Testis (tissue), 3 donors: ENCODE data around the gene CEACAM16. TPM values are rescaled to one million over a fixed set of nuclear protein-coding genes. Genes with fewer than 3 reads are reported as not detected.

Experiments used
- DNase-seq: peaks from one replicate; pipeline ENCODE4 v3.0.0-alpha.2; 2019
- H3K27ac ChIP-seq, 2 donors: fragments of 200-600 bp; sonication (generic); one replicate each; pipeline ENCODE4 v1.5.1; 2019
- H3K27me3 ChIP-seq: fragments of 200-600 bp; sonication (generic); one replicate; pipeline ENCODE4 v1.5.1; 2019
- H3K36me3 ChIP-seq: fragments of 200-600 bp; sonication (generic); one replicate; pipeline ENCODE4 v1.5.1; 2017; ENCODE audit warnings: low read depth; ENCODE audit errors: missing control alignments
- H3K4me1 ChIP-seq: fragments of 200-600 bp; sonication (generic); one replicate; pipeline ENCODE4 v1.5.1; 2019
- H3K4me3 ChIP-seq, 2 donors: fragments of 200-600 bp; sonication (generic); one replicate each; pipeline ENCODE4 v1.5.1; 2017 to 2019
- H3K9me3 ChIP-seq: fragments of 200-600 bp; sonication (generic); one replicate; pipeline ENCODE4 v1.5.1; 2017
- CTCF ChIP-seq, 3 experiments: fragments of 450-650 bp in 2 of 3; fragments of 200-600 bp in 1 of 3; sonication (generic) in 1 of 3; IDR thresholded peaks; one replicate each; pipeline ENCODE4 v1.5.1; 2016 to 2019; ENCODE audit warnings: antibody characterized with exemption in 3 of 3, mild to moderate bottlenecking in 2 of 3, moderate library complexity in 1 of 3
- POLR2A ChIP-seq: fragments of 450-650 bp; IDR thresholded peaks from one replicate; pipeline ENCODE4 v1.6.1; 2017; ENCODE audit warnings: antibody characterized with exemption, mild to moderate bottlenecking, moderate library complexity
- WGBS, 2 donors: methylation state at CpG; one replicate each; pipeline ENCODE4 v1.1.5; 2018; 5-methylcytosine and 5-hydroxymethylcytosine counted together
- intact Hi-C: fragments of 100-400 bp; cut with DNase I; formaldehyde crosslinking; loops from one replicate; pipeline ENCODE4 v1.15.1; 2023; ENCODE audit warnings: low total_unique reads
- polyA plus RNA-seq: library from polyadenylated mRNA; stranded (reverse); fragments of 350-450 nt; fragmentation: Illumina TruSeq; extraction: RNeasy Lipid Tissue Mini Kit (QIAGEN cat#74804); gene quantifications from one replicate; pipeline ENCODE4 v1.2.3, GENCODE V29; 2014; ENCODE audit warnings: low read depth, low replicate concordance; ENCODE audit not compliant: insufficient read depth
- total RNA-seq, 2 donors: library from RNA; depleted of rRNA; stranded (reverse); fragments of >200 nt; gene quantifications; one replicate each; pipeline ENCODE4 v1.2.3, GENCODE V29; 2016

Gene CEACAM16
- total and polyA plus RNA-seq, 3 donors from 2014 or later: 0.50 TPM; not detected in 2

GRCh38 chr19:44702551-44703176 is 3.7 kb downstream of the CEACAM16 start:
- Histone ChIP-seq H3K9me3 (no peaks in the 10 kb centered on the region), H3K36me3 (no peaks in the 10 kb centered on the region), H3K4me3 (no peak overlapping the region), H3K27me3 (no peaks in the 10 kb centered on the region), H3K4me1 (no peaks in the 10 kb centered on the region), H3K27ac (no peak overlapping the region)
- WGBS, 2 donors: 88 to 89% methylated on average over 12 to 17 of the region's 17 CpGs
- no peak for DNase-seq
- intact Hi-C loops: no loop called here
- TF ChIP-seq CTCF (IDR thresholded peaks at IDR 0.05) (no peak), POLR2A (no peak)

GRCh38 chr19:44703336-44704078 is 4.6 kb downstream of the CEACAM16 start:
- no peak for TF ChIP-seq CTCF (IDR thresholded peaks at IDR 0.05)
- TF ChIP-seq POLR2A: no peak
- DNase-seq: no peak
- Histone ChIP-seq H3K36me3 (no peaks in the 10 kb centered on the region), H3K27me3 (no peaks in the 10 kb centered on the region), H3K4me1 (no peaks in the 10 kb centered on the region), H3K27ac (no peak overlapping the region), H3K9me3 (no peaks in the 10 kb centered on the region), H3K4me3 (no peak overlapping the region)
- WGBS, 2 donors: 91% methylated on average over 23 to 28 of the region's 28 CpGs
- intact Hi-C loops: no loop called here

GRCh38 chr19:44704982-44705381 is 6.0 kb downstream of the CEACAM16 start:
- TF ChIP-seq POLR2A: no peak
- TF ChIP-seq CTCF (IDR thresholded peaks at IDR 0.05): no peak
- Histone ChIP-seq H3K4me1 (no peaks in the 10 kb centered on the region), H3K9me3 (no peaks in the 10 kb centered on the region), H3K4me3 (no peak overlapping the region), H3K36me3 (no peaks in the 10 kb centered on the region), H3K27me3 (no peaks in the 10 kb centered on the region), H3K27ac (no peak overlapping the region)
- intact Hi-C loops: no loop called here
- WGBS, 2 donors: 80 to 97% methylated on average over 1 of the region's 1 CpG
- no peak for DNase-seq

GRCh38 chr19:44705502-44706010 is 6.6 kb downstream of the CEACAM16 start:
- 95 to 97% methylated on average over 11 to 12 of the region's 12 CpGs for WGBS, 2 donors
- TF ChIP-seq POLR2A (no peak), CTCF (IDR thresholded peaks at IDR 0.05) (no peak)

More at GRCh38 chr19:44705502-44706010, 6.6 kb downstream of the CEACAM16 start:
- no peak for DNase-seq
- intact Hi-C loops: no loop called here
- no peaks in the 10 kb centered on the region for H3K36me3 ChIP-seq
- no peak overlapping the region for H3K27ac ChIP-seq
- H3K9me3 ChIP-seq: no peaks in the 10 kb centered on the region
- H3K4me1 ChIP-seq: no peaks in the 10 kb centered on the region
- H3K4me3 ChIP-seq: no peak overlapping the region
- no peaks in the 10 kb centered on the region for H3K27me3 ChIP-seq
